Measurements from ENCODE around the gene ZNF354C.

DNA sequence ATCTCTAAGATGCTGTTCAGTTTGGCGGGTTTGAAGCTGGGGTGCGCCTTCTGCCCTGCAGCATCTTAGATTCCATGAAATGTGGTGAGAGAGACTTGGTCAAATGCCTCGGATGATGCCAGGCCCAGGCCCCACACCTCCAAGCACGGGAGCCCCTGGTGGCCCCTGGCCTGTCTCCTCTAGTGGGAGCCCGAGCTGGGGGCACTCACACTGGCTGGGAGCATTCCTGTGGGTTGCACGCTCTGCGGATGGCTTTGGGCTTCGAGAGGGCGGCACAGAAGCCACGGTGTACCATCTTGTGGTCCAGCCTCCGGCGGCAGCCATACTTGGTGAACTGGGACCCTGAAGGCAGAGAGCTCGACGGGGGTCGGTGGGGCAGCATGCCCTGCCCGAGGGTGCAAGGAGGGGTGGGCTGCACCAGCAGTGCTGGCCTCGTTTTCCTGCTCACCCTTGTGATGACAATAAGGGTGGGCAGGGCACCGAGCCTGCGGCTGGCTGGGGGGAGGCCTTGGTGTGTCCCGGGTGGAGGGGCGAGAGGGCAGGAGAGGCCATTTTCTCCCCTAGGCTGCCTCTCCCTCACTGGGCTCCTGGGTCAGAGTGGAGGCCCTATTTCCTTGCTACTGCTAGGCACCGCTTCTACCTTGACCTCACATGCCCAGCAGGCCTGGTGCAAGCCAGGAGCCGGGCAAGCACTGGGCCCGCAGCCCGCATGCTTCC lies 65.8 kb downstream of the ZNF354C start:
- no peak for TF ChIP-seq ZNF70 (CRISPR knock-in tag; IDR thresholded peaks at IDR 0.05)
- no peak for TF ChIP-seq SNAI2 (CRISPR knock-in tag; IDR thresholded peaks at IDR 0.05)
- TF ChIP-seq CSDC2 (CRISPR knock-in tag; IDR thresholded peaks at IDR 0.05): no peak
- no peak for TF ChIP-seq ZNF8 (CRISPR knock-in tag; IDR thresholded peaks at IDR 0.05)
- TF ChIP-seq, protein P1, sequence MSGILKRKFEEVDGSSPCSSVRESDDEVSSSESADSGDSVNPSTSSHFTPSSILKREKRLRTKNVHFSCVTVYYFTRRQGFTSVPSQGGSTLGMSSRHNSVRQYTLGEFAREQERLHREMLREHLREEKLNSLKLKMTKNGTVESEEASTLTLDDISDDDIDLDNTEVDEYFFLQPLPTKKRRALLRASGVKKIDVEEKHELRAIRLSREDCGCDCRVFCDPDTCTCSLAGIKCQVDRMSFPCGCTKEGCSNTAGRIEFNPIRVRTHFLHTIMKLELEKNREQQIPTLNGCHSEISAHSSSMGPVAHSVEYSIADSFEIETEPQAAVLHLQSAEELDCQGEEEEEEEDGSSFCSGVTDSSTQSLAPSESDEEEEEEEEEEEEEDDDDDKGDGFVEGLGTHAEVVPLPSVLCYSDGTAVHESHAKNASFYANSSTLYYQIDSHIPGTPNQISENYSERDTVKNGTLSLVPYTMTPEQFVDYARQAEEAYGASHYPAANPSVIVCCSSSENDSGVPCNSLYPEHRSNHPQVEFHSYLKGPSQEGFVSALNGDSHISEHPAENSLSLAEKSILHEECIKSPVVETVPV (CRISPR knock-in tag; IDR thresholded peaks at IDR 0.05): no peak
- TF ChIP-seq, protein P2, sequence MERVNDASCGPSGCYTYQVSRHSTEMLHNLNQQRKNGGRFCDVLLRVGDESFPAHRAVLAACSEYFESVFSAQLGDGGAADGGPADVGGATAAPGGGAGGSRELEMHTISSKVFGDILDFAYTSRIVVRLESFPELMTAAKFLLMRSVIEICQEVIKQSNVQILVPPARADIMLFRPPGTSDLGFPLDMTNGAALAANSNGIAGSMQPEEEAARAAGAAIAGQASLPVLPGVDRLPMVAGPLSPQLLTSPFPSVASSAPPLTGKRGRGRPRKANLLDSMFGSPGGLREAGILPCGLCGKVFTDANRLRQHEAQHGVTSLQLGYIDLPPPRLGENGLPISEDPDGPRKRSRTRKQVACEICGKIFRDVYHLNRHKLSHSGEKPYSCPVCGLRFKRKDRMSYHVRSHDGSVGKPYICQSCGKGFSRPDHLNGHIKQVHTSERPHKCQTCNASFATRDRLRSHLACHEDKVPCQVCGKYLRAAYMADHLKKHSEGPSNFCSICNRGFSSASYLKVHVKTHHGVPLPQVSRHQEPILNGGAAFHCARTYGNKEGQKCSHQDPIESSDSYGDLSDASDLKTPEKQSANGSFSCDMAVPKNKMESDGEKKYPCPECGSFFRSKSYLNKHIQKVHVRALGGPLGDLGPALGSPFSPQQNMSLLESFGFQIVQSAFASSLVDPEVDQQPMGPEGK (CRISPR knock-in tag; IDR thresholded peaks at IDR 0.05; ENCODE audit: borderline replicate concordance): no peak
- TF ChIP-seq, protein P3, sequence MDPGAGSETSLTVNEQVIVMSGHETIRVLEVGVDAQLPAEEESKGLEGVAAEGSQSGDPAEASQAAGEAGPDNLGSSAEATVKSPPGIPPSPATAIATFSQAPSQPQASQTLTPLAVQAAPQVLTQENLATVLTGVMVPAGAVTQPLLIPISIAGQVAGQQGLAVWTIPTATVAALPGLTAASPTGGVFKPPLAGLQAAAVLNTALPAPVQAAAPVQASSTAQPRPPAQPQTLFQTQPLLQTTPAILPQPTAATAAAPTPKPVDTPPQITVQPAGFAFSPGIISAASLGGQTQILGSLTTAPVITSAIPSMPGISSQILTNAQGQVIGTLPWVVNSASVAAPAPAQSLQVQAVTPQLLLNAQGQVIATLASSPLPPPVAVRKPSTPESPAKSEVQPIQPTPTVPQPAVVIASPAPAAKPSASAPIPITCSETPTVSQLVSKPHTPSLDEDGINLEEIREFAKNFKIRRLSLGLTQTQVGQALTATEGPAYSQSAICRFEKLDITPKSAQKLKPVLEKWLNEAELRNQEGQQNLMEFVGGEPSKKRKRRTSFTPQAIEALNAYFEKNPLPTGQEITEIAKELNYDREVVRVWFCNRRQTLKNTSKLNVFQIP (CRISPR knock-in tag; IDR thresholded peaks at IDR 0.05; ENCODE audit: borderline replicate concordance, low read depth): no peak
